Esophagus (tissue), 2 donors: ENCODE measurements around the gene SLC44A1. TPM values are rescaled to one million over a fixed set of nuclear protein-coding genes. Genes with fewer than 3 reads are reported as not detected.

Source experiments
- H3K27ac ChIP-seq, 2 donors: one replicate each; pipeline ENCODE4 v1.5.1; 2013; ENCODE audit warnings: low read depth in 2 of 2, mild to moderate bottlenecking in 2 of 2, inconsistent platforms in 1 of 2, low read length in 1 of 2, moderate library complexity in 1 of 2
- H3K27me3 ChIP-seq, 2 donors: one replicate each; pipeline ENCODE4 v1.6.1; 2013; ENCODE audit warnings: low read length in 2 of 2, control low read depth in 1 of 2, mild to moderate bottlenecking in 1 of 2; ENCODE audit not compliant: insufficient read depth in 2 of 2, control insufficient read depth in 1 of 2
- H3K36me3 ChIP-seq, 2 donors: one replicate each; pipeline ENCODE4 v1.6.1; 2013; ENCODE audit warnings: low read length in 1 of 2; ENCODE audit not compliant: control insufficient read depth in 2 of 2, insufficient read depth in 2 of 2
- H3K4me1 ChIP-seq, 2 donors: one replicate each; pipeline ENCODE4 v1.6.1; 2013; ENCODE audit warnings: low read length in 1 of 2; ENCODE audit not compliant: control insufficient read depth in 2 of 2, insufficient read depth in 2 of 2
- H3K4me3 ChIP-seq, 2 donors: one replicate each; pipeline ENCODE4 v1.5.1; 2013; ENCODE audit warnings: low read length in 2 of 2, mild to moderate bottlenecking in 2 of 2, low read depth in 1 of 2, moderate library complexity in 1 of 2
- H3K9me3 ChIP-seq, 2 donors: one replicate each; pipeline ENCODE4 v1.6.1; 2013; ENCODE audit warnings: mild to moderate bottlenecking in 2 of 2, low read depth in 1 of 2, low read length in 1 of 2, moderate library complexity in 1 of 2; ENCODE audit not compliant: control insufficient read depth in 2 of 2, insufficient read depth in 1 of 2
- WGBS, 2 donors: extraction: QIAGEN DNeasy Blood & Tissue Kit; methylation state at CpG; one replicate each; pipeline ENCODE4 v1.1.7; 2013; 5-methylcytosine and 5-hydroxymethylcytosine counted together
- polyA plus RNA-seq, 2 donors: library from polyadenylated mRNA; stranded (reverse); fragments of 200-250 nt; gene quantifications; one replicate each; pipeline ENCODE4 v1.2.3, GENCODE V29; 2013
- donor health status: healthy with polysubstance abuse.
- donor health status: Bipolar disorder and iron deficiency.

SLC44A1 gene
- 1 to 10 TPM; 8.2 to 9.6 TPM for polyA plus RNA-seq

GRCh38 chr9:105244003-105244733, at the start of gene SLC44A1:
SLC44A1 (plus strand) TSS chr9:105244651; CDS start chr9:105244869, 218 bp downstream.
- H3K9me3 ChIP-seq: no peaks in the 10 kb centered on the region
- peak within 1 kb of the TSS; percentile 72 to 91 for H3K27ac ChIP-seq
- 1% methylated on average over 33 to 63 of the region's 63 CpGs for WGBS, 2 donors
- H3K4me1 ChIP-seq: no peaks in the 10 kb centered on the region
- no peaks in the 10 kb centered on the region for H3K27me3 ChIP-seq
- H3K36me3 ChIP-seq: no peaks in the 10 kb centered on the region
- peak within 1 kb of the TSS; percentile 79 to 83 for H3K4me3 ChIP-seq

- 52 to 70% methylated on average over 2 of the region's 2 CpGs for WGBS, 2 donors
- H3K27me3 ChIP-seq: no peaks in the 10 kb centered on the region
- no peak overlapping the region for H3K4me3 ChIP-seq
- H3K4me1 ChIP-seq: no peaks in the 10 kb centered on the region
- H3K27ac ChIP-seq: no peak overlapping the region
- no peaks in the 10 kb centered on the region for H3K36me3 ChIP-seq
- no peaks in the 10 kb centered on the region for H3K9me3 ChIP-seq
These were observed 49.2 kb upstream of the SLC44A1 start for GRCh38 chr9:105195259-105195658.

GRCh38 chr9:105198023-105198422, 46.4 kb upstream of the SLC44A1 start:
- WGBS, 2 donors: 90 to 99% methylated on average over 2 of the region's 2 CpGs
- Histone ChIP-seq H3K27ac (no peak overlapping the region), H3K4me1 (no peaks in the 10 kb centered on the region), H3K27me3 (no peaks in the 10 kb centered on the region), H3K4me3 (no peak overlapping the region), H3K9me3 (no peaks in the 10 kb centered on the region), H3K36me3 (no peaks in the 10 kb centered on the region)

GRCh38 chr9:105198865-105199264, 45.6 kb upstream of the SLC44A1 start:
- Histone ChIP-seq H3K27ac (no peak overlapping the region), H3K36me3 (no peaks in the 10 kb centered on the region), H3K9me3 (no peaks in the 10 kb centered on the region), H3K4me3 (no peak overlapping the region), H3K27me3 (no peaks in the 10 kb centered on the region), H3K4me1 (no peaks in the 10 kb centered on the region)
- 42 to 50% methylated on average over 1 of the region's 1 CpG for WGBS, 2 donors

- WGBS, 2 donors: 91 to 94% methylated on average over 3 of the region's 3 CpGs
- no peaks in the 10 kb centered on the region for H3K36me3 ChIP-seq
These were observed 40.0 kb upstream of the SLC44A1 start for GRCh38 chr9:105204416-105204815.

GRCh38 chr9:105205787-105206495, 38.5 kb upstream of the SLC44A1 start:
- Histone ChIP-seq H3K4me3 (no peak overlapping the region), H3K4me1 (peaks cover 0 to 2% of the 10 kb centered on the region in 2 donors), H3K27me3 (no peaks in the 10 kb centered on the region), H3K36me3 (no peaks in the 10 kb centered on the region), H3K27ac (peak overlapping the region in 1 of 2 donors; percentile 18), H3K9me3 (no peaks in the 10 kb centered on the region)
- 61 to 83% methylated on average over 2 of the region's 2 CpGs for WGBS, 2 donors

More at GRCh38 chr9:105204416-105204815, 40.0 kb upstream of the SLC44A1 start:
- H3K4me1 ChIP-seq: peaks cover 0 to 2% of the 10 kb centered on the region in 2 donors
- H3K27me3 ChIP-seq: no peaks in the 10 kb centered on the region
- H3K4me3 ChIP-seq: no peak overlapping the region
- H3K9me3 ChIP-seq: no peaks in the 10 kb centered on the region
- H3K27ac ChIP-seq: no peak overlapping the region

- H3K4me1 ChIP-seq: peaks cover 0 to 2% of the 10 kb centered on the region in 2 donors
- H3K9me3 ChIP-seq: no peaks in the 10 kb centered on the region
- WGBS, 2 donors: 20 to 35% methylated on average over 2 of the region's 2 CpGs
- no peaks in the 10 kb centered on the region for H3K27me3 ChIP-seq
- peak overlapping the region in 1 of 2 donors; percentile 18 for H3K27ac ChIP-seq
- no peak overlapping the region for H3K4me3 ChIP-seq
- H3K36me3 ChIP-seq: no peaks in the 10 kb centered on the region
These were observed 38.0 kb upstream of the SLC44A1 start for GRCh38 chr9:105206496-105206820.

GRCh38 chr9:105206821-105207699, 37.4 kb upstream of the SLC44A1 start:
- Histone ChIP-seq H3K4me3 (no peak overlapping the region), H3K27ac (no peak overlapping the region), H3K36me3 (no peaks in the 10 kb centered on the region), H3K4me1 (peaks cover 0 to 2% of the 10 kb centered on the region in 2 donors), H3K27me3 (no peaks in the 10 kb centered on the region), H3K9me3 (no peaks in the 10 kb centered on the region)
- 75 to 80% methylated on average over 6 of the region's 6 CpGs for WGBS, 2 donors

GRCh38 chr9:105216440-105217178, 27.8 kb upstream of the SLC44A1 start:
- Histone ChIP-seq H3K4me1 (no peaks in the 10 kb centered on the region), H3K27ac (no peak overlapping the region)
- WGBS, 2 donors: 41 to 44% methylated on average over 4 of the region's 4 CpGs

More at GRCh38 chr9:105216440-105217178, 27.8 kb upstream of the SLC44A1 start:
- no peak overlapping the region for H3K4me3 ChIP-seq
- H3K36me3 ChIP-seq: no peaks in the 10 kb centered on the region
- H3K9me3 ChIP-seq: no peaks in the 10 kb centered on the region
- no peaks in the 10 kb centered on the region for H3K27me3 ChIP-seq
